H9 (cell line): ENCODE measurements around the gene OTOL1. TPM values are rescaled to one million over a fixed set of nuclear protein-coding genes. Genes with fewer than 3 reads are reported as not detected.

ENCODE experiments used
- DNase-seq: peaks from one replicate; pipeline ENCODE4 v3.0.0-alpha.2; 2017
- H2AFZ ChIP-seq: one replicate; pipeline ENCODE4 v1.6.1; 2013; ENCODE audit warnings: mild to moderate bottlenecking, low read length, control low read depth, moderate library complexity
- H2AK5ac ChIP-seq: 2 replicates; pipeline ENCODE4 v1.6.1; 2013; ENCODE audit warnings: low read length, control low read depth, mixed read lengths; ENCODE audit not compliant: insufficient read length
- H2BK120ac ChIP-seq: one replicate; pipeline ENCODE4 v1.6.1; 2013; ENCODE audit warnings: low read depth, mild to moderate bottlenecking, low read length, control low read depth, inconsistent platforms; ENCODE audit not compliant: poor library complexity, severe bottlenecking
- H2BK12ac ChIP-seq: 2 replicates; pipeline ENCODE4 v1.6.1; 2013; ENCODE audit warnings: low read length, control low read depth, mixed read lengths, low read depth; ENCODE audit not compliant: insufficient read length
- H2BK15ac ChIP-seq: 2 replicates; pipeline ENCODE4 v1.6.1; 2013; ENCODE audit warnings: low read depth, low read length, control low read depth
- H2BK20ac ChIP-seq: one replicate; pipeline ENCODE4 v1.6.1; 2013; ENCODE audit warnings: low read depth, mild to moderate bottlenecking, low read length, control low read depth, inconsistent platforms; ENCODE audit not compliant: poor library complexity, severe bottlenecking
- H2BK5ac ChIP-seq: 2 replicates; pipeline ENCODE4 v1.6.1; 2013; ENCODE audit warnings: low read length, control low read depth, mixed read lengths; ENCODE audit not compliant: insufficient read length
- H3K14ac ChIP-seq: 2 replicates; pipeline ENCODE4 v1.6.1; 2013; ENCODE audit warnings: low read length, control low read depth; ENCODE audit not compliant: insufficient read depth
- H3K18ac ChIP-seq: 2 replicates; pipeline ENCODE4 v1.6.1; 2013; ENCODE audit warnings: low read depth, mild to moderate bottlenecking, mixed read lengths, low read length, control low read depth; ENCODE audit not compliant: insufficient read length
- H3K23ac ChIP-seq: 2 replicates; pipeline ENCODE4 v1.6.1; 2013; ENCODE audit warnings: low read length, control low read depth, mixed read lengths, low read depth; ENCODE audit not compliant: insufficient read length
- H3K23me2 ChIP-seq: 2 replicates; pipeline ENCODE4 v1.6.1; 2013; ENCODE audit warnings: low read depth, mild to moderate bottlenecking, mixed read lengths, low read length, control low read depth; ENCODE audit not compliant: insufficient read length, poor library complexity, severe bottlenecking
- H3K27ac ChIP-seq: 2 replicates; pipeline ENCODE4 v1.5.1; 2013; ENCODE audit warnings: low read length, control low read depth, mixed read lengths, low read depth; ENCODE audit not compliant: insufficient read length
- H3K27me3 ChIP-seq: 2 replicates; pipeline ENCODE4 v1.6.1; 2013; ENCODE audit warnings: low read length, control low read depth, inconsistent platforms; ENCODE audit not compliant: insufficient read depth
- H3K4ac ChIP-seq: 2 replicates; pipeline ENCODE4 v1.6.1; 2013; ENCODE audit warnings: low read depth, mild to moderate bottlenecking, control low read depth, inconsistent platforms, low read length, moderate library complexity
- H3K4me1 ChIP-seq: 2 replicates; pipeline ENCODE4 v1.6.1; 2013; ENCODE audit warnings: low read length, control low read depth, inconsistent platforms; ENCODE audit not compliant: insufficient read depth
- H3K4me2 ChIP-seq: 2 replicates; pipeline ENCODE4 v1.6.1; 2013; ENCODE audit warnings: low read length, control low read depth, mixed read lengths; ENCODE audit not compliant: insufficient read length, insufficient read depth
- H3K56ac ChIP-seq: 2 replicates; pipeline ENCODE4 v1.6.1; 2013; ENCODE audit warnings: low read depth, mild to moderate bottlenecking, mixed read lengths, low read length, control low read depth; ENCODE audit not compliant: insufficient read length
- H3K79me1 ChIP-seq: 2 replicates; pipeline ENCODE4 v1.6.1; 2013; ENCODE audit warnings: low read depth, mild to moderate bottlenecking, moderate library complexity, low read length, control low read depth, inconsistent platforms; ENCODE audit not compliant: insufficient read depth, poor library complexity, severe bottlenecking
- H3K79me2 ChIP-seq: 2 replicates; pipeline ENCODE4 v1.6.1; 2013; ENCODE audit warnings: low read length, control low read depth, inconsistent platforms; ENCODE audit not compliant: insufficient read depth
- H3K9ac ChIP-seq: 2 replicates; pipeline ENCODE4 v1.6.1; 2013; ENCODE audit warnings: low read length, control low read depth, mixed read lengths; ENCODE audit not compliant: insufficient read length; ENCODE audit errors: extremely low read depth
- H3K9me3 ChIP-seq: one replicate; pipeline ENCODE4 v1.6.1; 2013; ENCODE audit warnings: low read depth, low read length, inconsistent platforms; ENCODE audit not compliant: control insufficient read depth
- H3T11ph ChIP-seq: one replicate; pipeline ENCODE4 v1.6.1; 2013; ENCODE audit warnings: mild to moderate bottlenecking, low read length, control low read depth, inconsistent platforms
- H4K20me1 ChIP-seq: one replicate; pipeline ENCODE4 v1.6.1; 2013; ENCODE audit not compliant: control insufficient read depth, insufficient read length, insufficient read depth
- H4K5ac ChIP-seq: 2 replicates; pipeline ENCODE4 v1.6.1; 2013; ENCODE audit warnings: low read depth, mild to moderate bottlenecking, mixed read lengths, low read length, control low read depth; ENCODE audit not compliant: insufficient read length
- H4K8ac ChIP-seq: replicated peaks from 2 replicates; pipeline ENCODE4 v1.6.1; 2013; ENCODE audit warnings: low read length, control low read depth, mixed read lengths, low read depth; ENCODE audit not compliant: insufficient read length
- H4K91ac ChIP-seq: 2 replicates; pipeline ENCODE4 v1.6.1; 2013; ENCODE audit warnings: low read depth, mild to moderate bottlenecking, moderate library complexity, mixed read lengths, low read length, control low read depth; ENCODE audit not compliant: insufficient read length
- H3K27ac Mint-ChIP-seq, 3 experiments: 2 replicates in 2 of 3; 3 replicates in 1 of 3; pipeline ENCODE4 v1.8.0; 2020 to 2021; ENCODE audit warnings: mixed read lengths in 3 of 3, mild to moderate bottlenecking in 1 of 3, moderate library complexity in 1 of 3
- H3K27me3 Mint-ChIP-seq: 2 replicates; pipeline ENCODE4 v1.8.0; 2021; ENCODE audit warnings: low read depth, mild to moderate bottlenecking, moderate library complexity, mixed read lengths
- H3K36me3 Mint-ChIP-seq, 3 experiments: 2 replicates in 2 of 3; 3 replicates in 1 of 3; pipeline ENCODE4 v1.8.0; 2020 to 2021; ENCODE audit warnings: low read depth in 3 of 3, mixed read lengths in 3 of 3; ENCODE audit not compliant: insufficient read depth in 1 of 3
- H3K4me1 Mint-ChIP-seq, 2 experiments: 2 replicates each; pipeline ENCODE4 v1.8.0; 2020; ENCODE audit warnings: mixed read lengths in 2 of 2
- H3K4me3 Mint-ChIP-seq, 2 experiments: 2 replicates in 1 of 2; 3 replicates in 1 of 2; pipeline ENCODE4 v1.8.0; 2020 to 2021; ENCODE audit warnings: mild to moderate bottlenecking in 2 of 2, mixed read lengths in 2 of 2, moderate library complexity in 1 of 2
- H3K9me3 Mint-ChIP-seq, 2 experiments: 2 replicates in 1 of 2; 3 replicates in 1 of 2; pipeline ENCODE4 v1.8.0; 2020; ENCODE audit warnings: mild to moderate bottlenecking in 2 of 2, mixed read lengths in 2 of 2, moderate library complexity in 1 of 2
- WGBS: extraction: QIAGEN DNeasy Blood & Tissue Kit; methylation state at CpG from one replicate; pipeline ENCODE4 v1.1.7; 2013; ENCODE audit warnings: missing lambda C conversion rate, low lambda C conversion rate, mixed read lengths; ENCODE audit not compliant: insufficient read length; ENCODE audit errors: extremely low coverage; 5-methylcytosine and 5-hydroxymethylcytosine counted together
- total RNA-seq: library from RNA; stranded (reverse); gene quantifications from 2 replicates; pipeline ENCODE4 v1.2.1, GENCODE V29; 2021
- TF ChIP-seq, protein P1 (sequence below): fragments of 200-600 bp; sonication (generic); conservative IDR thresholded peaks from 3 replicates; pipeline ENCODE4 v1.8.0; 2021; ENCODE audit warnings: antibody characterized with exemption, mild to moderate bottlenecking

The OTOL1 gene
- total RNA-seq, 1 experiment from 2014 or later, result not detected

DNA sequence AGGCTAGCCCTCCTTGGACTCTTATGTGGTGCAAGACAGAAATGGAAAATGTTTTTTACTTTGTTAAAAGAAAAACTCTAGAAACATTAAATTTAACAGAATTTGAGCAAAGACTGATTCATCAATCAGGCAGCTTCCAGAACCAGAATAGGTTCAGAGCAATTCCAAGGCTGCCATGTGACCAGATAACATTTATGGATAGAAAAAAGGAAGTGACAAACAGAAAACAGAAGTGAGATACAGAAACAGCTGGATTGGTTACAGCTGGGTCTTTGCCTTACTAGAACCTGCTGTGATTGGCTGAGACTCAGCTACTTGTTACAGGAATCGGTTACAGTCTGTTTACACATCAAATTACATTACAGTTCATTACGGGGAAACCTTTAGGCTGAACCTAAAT is 22.5 kb upstream of the OTOL1 start:
- TF ChIP-seq, protein P1, sequence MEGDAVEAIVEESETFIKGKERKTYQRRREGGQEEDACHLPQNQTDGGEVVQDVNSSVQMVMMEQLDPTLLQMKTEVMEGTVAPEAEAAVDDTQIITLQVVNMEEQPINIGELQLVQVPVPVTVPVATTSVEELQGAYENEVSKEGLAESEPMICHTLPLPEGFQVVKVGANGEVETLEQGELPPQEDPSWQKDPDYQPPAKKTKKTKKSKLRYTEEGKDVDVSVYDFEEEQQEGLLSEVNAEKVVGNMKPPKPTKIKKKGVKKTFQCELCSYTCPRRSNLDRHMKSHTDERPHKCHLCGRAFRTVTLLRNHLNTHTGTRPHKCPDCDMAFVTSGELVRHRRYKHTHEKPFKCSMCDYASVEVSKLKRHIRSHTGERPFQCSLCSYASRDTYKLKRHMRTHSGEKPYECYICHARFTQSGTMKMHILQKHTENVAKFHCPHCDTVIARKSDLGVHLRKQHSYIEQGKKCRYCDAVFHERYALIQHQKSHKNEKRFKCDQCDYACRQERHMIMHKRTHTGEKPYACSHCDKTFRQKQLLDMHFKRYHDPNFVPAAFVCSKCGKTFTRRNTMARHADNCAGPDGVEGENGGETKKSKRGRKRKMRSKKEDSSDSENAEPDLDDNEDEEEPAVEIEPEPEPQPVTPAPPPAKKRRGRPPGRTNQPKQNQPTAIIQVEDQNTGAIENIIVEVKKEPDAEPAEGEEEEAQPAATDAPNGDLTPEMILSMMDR, result no peak
- no peaks in the 10 kb centered on the region for H4K20me1 ChIP-seq
- H3K36me3 Mint-ChIP-seq, result no peaks in the 10 kb centered on the region
- no peak overlapping the region for H4K8ac ChIP-seq
- no peak overlapping the region for H3K4me2 ChIP-seq
- no peak overlapping the region for H3K4ac ChIP-seq
- H3K27me3 ChIP-seq, result no peaks in the 10 kb centered on the region
- H3K4me3 Mint-ChIP-seq, result no peak overlapping the region
- no peaks in the 10 kb centered on the region for H3K79me2 ChIP-seq
- no peak overlapping the region for H3K14ac ChIP-seq
- no peaks in the 10 kb centered on the region for H3K23me2 ChIP-seq
- no peak overlapping the region for H3K27ac Mint-ChIP-seq
- WGBS, result no CpG with 5 or more reads among the region's 2 CpGs
- no peak overlapping the region for H3K27ac ChIP-seq
- no peak overlapping the region for H3K56ac ChIP-seq
- H2BK120ac ChIP-seq, result no peak overlapping the region
- no peak overlapping the region for H3K23ac ChIP-seq
- no peaks in the 10 kb centered on the region for H3K79me1 ChIP-seq
- H3T11ph ChIP-seq, result no peak overlapping the region
- no peak overlapping the region for H2BK20ac ChIP-seq
- H3K18ac ChIP-seq, result no peak overlapping the region
- no peak overlapping the region for H2AK5ac ChIP-seq
- no peak overlapping the region for H3K9ac ChIP-seq
- no peaks in the 10 kb centered on the region for H3K9me3 ChIP-seq
- H4K91ac ChIP-seq, result no peak overlapping the region
- H4K5ac ChIP-seq, result no peak overlapping the region
- H2AFZ ChIP-seq, result no peak overlapping the region
- H2BK5ac ChIP-seq, result no peak overlapping the region
- H2BK12ac ChIP-seq, result no peak overlapping the region
- no peak for DNase-seq
- H2BK15ac ChIP-seq, result no peak overlapping the region
- peaks cover 9 to 11% of the 10 kb centered on the region in 2 experiments for H3K4me1 Mint-ChIP-seq
- no peaks in the 10 kb centered on the region for H3K9me3 Mint-ChIP-seq
- no peaks in the 10 kb centered on the region; the same call in 1 of the 2 replicates for H3K27me3 Mint-ChIP-seq
- H3K4me1 ChIP-seq, result no peaks in the 10 kb centered on the region; the same call in 1 of the 2 replicates
